Measurements from ENCODE around the gene OSGEP.

Gene OSGEP

DNA sequence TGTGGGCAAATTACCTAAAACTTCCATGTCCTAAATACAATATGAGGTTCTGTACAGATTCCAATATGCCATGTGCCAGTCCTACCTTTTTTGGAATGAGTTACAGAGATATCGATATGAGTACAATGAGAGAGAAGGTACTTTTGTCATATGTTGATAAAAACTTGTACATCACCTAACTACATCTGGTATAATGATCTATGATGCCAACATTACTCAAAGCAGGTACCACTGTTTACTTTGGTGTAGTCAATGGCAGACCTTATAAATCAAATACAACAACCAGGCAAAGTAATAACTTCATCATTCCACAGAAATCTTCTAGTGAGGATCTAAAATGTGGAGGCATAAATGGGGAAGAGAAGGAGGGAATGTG, 54.0 kb downstream of the OSGEP start:
- no peak for DNase-seq (ENCODE audit: low read depth in 2 of 3, low spot score in 1 of 3)

- DNase-seq (ENCODE audit: low read depth in 2 of 3, low spot score in 1 of 3), result no peak
Observed at GRCh38 chr14:20397511-20397910, 57.1 kb downstream of the OSGEP start.

All from stimulated activated CD4-positive, alpha-beta T cell treated with anti-CD3 and anti-CD28 coated beads, Interleukin-12 subunit alpha, Interleukin-12 subunit beta, amount 100 ng/mL, for 48 hours (primary cell).